Loucy (cell line): Measurements from ENCODE around the gene MZB1.

Experiments
- CTCF ChIP-seq: fragments of 200-600 bp; sonication (generic); conservative IDR thresholded peaks from 2 replicates; pipeline ENCODE4 v1.5.1; 2014; ENCODE audit warnings: mild to moderate bottlenecking, antibody characterized with exemption, low read length
- EZH2phosphoT487 ChIP-seq: fragments of 200-600 bp; IDR thresholded peaks from 2 replicates; pipeline ENCODE4 v1.6.1; 2018; ENCODE audit warnings: antibody characterized with exemption, mild to moderate bottlenecking, moderate library complexity, borderline replicate concordance

- TF ChIP-seq CTCF (no peak), EZH2phosphoT487 (no peak)
These were observed 48.9 kb upstream of the MZB1 start for GRCh38 chr5:139438707-139439012.
